GM12878 (cell line): ENCODE results near the gene PAK6. TPM values are rescaled to one million over a fixed set of nuclear protein-coding genes. Genes with fewer than 3 reads are reported as not detected.

ENCODE experiments used
- BCL11A ChIP-seq: IDR thresholded peaks from 2 replicates; pipeline ENCODE4 v1.6.1; 2011; ENCODE audit warnings: low read depth, low read length
- MEF2A ChIP-seq: IDR thresholded peaks from 2 replicates; pipeline ENCODE4 v1.6.1; 2011; ENCODE audit warnings: low read depth, mild to moderate bottlenecking, low read length, moderate library complexity; ENCODE audit not compliant: insufficient read depth
- NFYA ChIP-seq: IDR thresholded peaks from 2 replicates; pipeline ENCODE4 v1.6.1; 2011; ENCODE audit warnings: low read depth, mild to moderate bottlenecking, low read length, improper control_type of control experiment, borderline replicate concordance
- NR2F1 ChIP-seq: fragments of 450-650 bp; conservative IDR thresholded peaks from 2 replicates; pipeline ENCODE4 v1.6.1; 2017; ENCODE audit warnings: mild to moderate bottlenecking
- PAX5 ChIP-seq: IDR thresholded peaks from 2 replicates; pipeline ENCODE4 v1.6.1; 2011; ENCODE audit warnings: low read depth, low read length, borderline replicate concordance
- PAX8 ChIP-seq: fragments of 450-650 bp; IDR thresholded peaks from 2 replicates; pipeline ENCODE4 v1.6.1; 2017; ENCODE audit warnings: mild to moderate bottlenecking, moderate library complexity
- RAD21 ChIP-seq: IDR thresholded peaks from 2 replicates; pipeline ENCODE4 v1.6.1; 2011; ENCODE audit warnings: mild to moderate bottlenecking, low read depth, low read length, moderate library complexity; ENCODE audit not compliant: insufficient read depth
- RAD51 ChIP-seq: fragments of 450-650 bp; IDR thresholded peaks from 2 replicates; pipeline ENCODE4 v1.6.1; 2016; ENCODE audit warnings: moderate library complexity, mild to moderate bottlenecking, inconsistent platforms
- RUNX3 ChIP-seq: IDR thresholded peaks from 2 replicates; pipeline ENCODE4 v1.6.1; 2012; ENCODE audit warnings: low read length, inconsistent platforms
- TARDBP ChIP-seq: IDR thresholded peaks from 2 replicates; pipeline ENCODE4 v1.6.1; 2016; ENCODE audit warnings: borderline replicate concordance
- TCF7 ChIP-seq: IDR thresholded peaks from 2 replicates; pipeline ENCODE4 v1.6.1; 2014; ENCODE audit warnings: antibody characterized with exemption, borderline replicate concordance
- ZNF274 ChIP-seq: IDR thresholded peaks from one replicate; pipeline ENCODE4 v1.8.0; 2011; ENCODE audit not compliant: insufficient read length, insufficient read depth
- polyA plus RNA-seq, 11 experiments: library from polyadenylated mRNA; depleted of rRNA in 4 of 11; unstranded in 6 of 11; stranded (reverse) in 5 of 11; fragments of >200 nt; fragmentation: Nextera tagmentation in 4 of 11; fragmentation: Illumina TruSeq in 1 of 11; extraction: Ambion mirVana in 4 of 11; extraction: Trizol in 1 of 11; gene quantifications; 1 replicate in 1 of 11; 2 replicates in 10 of 11; pipeline versions ENCODE4 v1.2.1 to v1.2.3, GENCODE V29; 2011 to 2016; ENCODE audit warnings: inconsistent platforms in 2 of 11, missing spikeins in 2 of 11, low read depth in 1 of 11
- total RNA-seq, 4 experiments: library from RNA; depleted of rRNA in 3 of 4; stranded (reverse); fragments of >200 nt in 3 of 4; fragmentation: Illumina TruSeq in 1 of 4; extraction: Trizol in 1 of 4; gene quantifications; 2 replicates each; pipeline versions ENCODE4 v1.2.1 to v1.2.3, GENCODE V29; 2013 to 2021
- TF ChIP-seq, protein P1 (sequence below): IDR thresholded peaks from 2 replicates; pipeline ENCODE4 v1.6.1; 2012; ENCODE audit warnings: low read depth, low read length, improper control_type of control experiment
- TF ChIP-seq, protein P2 (sequence below): fragments of 450-650 bp; IDR thresholded peaks from 2 replicates; pipeline ENCODE4 v1.6.1; 2017; ENCODE audit warnings: mild to moderate bottlenecking
- TF ChIP-seq, protein P3 (sequence below): fragments of 150-350 bp; IDR thresholded peaks from 2 replicates; pipeline ENCODE4 v1.6.1; 2016; ENCODE audit warnings: low read depth, low read length
- TF ChIP-seq, protein P4 (sequence below): fragments of 450-650 bp; IDR thresholded peaks from 2 replicates; pipeline ENCODE4 v1.6.1; 2017; ENCODE audit warnings: mild to moderate bottlenecking, moderate library complexity
- TF ChIP-seq, protein P5 (sequence below): IDR thresholded peaks from 2 replicates; pipeline ENCODE4 v1.6.1; 2012; ENCODE audit warnings: mild to moderate bottlenecking, low read depth, low read length

Gene PAK6
- total and polyA plus RNA-seq, 10 of the 15 experiments (the other 5 are each of a cell fraction or from before 2014, with no cell fraction given) = 0.07 to 0.92 (median 0.31) TPM; not detected in 2

DNA sequence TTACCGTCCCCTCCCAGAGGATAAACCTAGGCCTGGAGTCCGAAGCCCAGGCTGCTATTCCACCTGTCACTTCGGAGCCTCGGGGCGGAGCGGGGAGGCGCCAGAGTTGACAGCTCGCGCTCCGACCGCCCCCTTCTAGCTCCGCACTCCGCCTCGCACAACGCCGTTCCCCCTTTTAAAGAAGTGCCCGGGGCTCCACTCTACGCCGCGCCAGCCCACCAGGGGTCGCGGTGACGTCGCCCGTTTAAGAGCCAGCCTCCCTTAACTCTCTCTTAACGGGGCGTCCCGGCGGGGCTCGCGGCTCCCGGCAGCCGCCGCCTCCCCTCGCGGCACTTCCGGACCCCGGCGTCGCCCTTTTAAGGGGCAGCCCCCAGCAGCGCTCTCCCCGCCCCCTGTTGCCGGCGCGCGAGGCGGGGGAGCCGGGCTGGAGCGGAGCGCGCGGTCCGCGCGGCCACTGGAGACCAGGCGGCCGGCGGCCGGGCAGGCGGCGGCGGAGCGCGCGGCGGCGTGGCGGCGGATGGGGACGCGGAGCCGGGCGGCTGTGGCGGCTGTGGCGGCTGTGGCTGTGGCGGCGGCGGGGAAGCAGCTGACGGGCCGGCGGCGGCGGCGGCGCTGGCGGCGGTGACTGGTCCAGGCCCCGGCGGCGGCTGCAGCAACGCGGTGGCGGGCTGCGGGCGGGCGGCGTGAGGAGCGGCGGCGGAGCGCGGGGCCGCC is 84.5 kb downstream of the PAK6 start, which contains the start of gene INAFM2 (continued):
- TF ChIP-seq NR2F1 (no peak), PAX5 (no peak), TARDBP (peak; percentile 40; the same call in 1 of the 2 replicates), BCL11A (no peak), PAX8 (no peak), ZNF274 (no peak), NFYA (no peak), RAD51 (no peak), RAD21 (no peak), RUNX3 (no peak), MEF2A (0 out of 2 replicates have a peak, but pooled peaks have one; percentile 40), TCF7 (no peak)
- TF ChIP-seq, protein P1, sequence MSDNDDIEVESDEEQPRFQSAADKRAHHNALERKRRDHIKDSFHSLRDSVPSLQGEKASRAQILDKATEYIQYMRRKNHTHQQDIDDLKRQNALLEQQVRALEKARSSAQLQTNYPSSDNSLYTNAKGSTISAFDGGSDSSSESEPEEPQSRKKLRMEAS = peak; percentile 65; the same call in 1 of the 2 replicates
- TF ChIP-seq, protein P2, sequence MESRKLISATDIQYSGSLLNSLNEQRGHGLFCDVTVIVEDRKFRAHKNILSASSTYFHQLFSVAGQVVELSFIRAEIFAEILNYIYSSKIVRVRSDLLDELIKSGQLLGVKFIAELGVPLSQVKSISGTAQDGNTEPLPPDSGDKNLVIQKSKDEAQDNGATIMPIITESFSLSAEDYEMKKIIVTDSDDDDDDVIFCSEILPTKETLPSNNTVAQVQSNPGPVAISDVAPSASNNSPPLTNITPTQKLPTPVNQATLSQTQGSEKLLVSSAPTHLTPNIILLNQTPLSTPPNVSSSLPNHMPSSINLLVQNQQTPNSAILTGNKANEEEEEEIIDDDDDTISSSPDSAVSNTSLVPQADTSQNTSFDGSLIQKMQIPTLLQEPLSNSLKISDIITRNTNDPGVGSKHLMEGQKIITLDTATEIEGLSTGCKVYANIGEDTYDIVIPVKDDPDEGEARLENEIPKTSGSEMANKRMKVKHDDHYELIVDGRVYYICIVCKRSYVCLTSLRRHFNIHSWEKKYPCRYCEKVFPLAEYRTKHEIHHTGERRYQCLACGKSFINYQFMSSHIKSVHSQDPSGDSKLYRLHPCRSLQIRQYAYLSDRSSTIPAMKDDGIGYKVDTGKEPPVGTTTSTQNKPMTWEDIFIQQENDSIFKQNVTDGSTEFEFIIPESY = no peak
- TF ChIP-seq, protein P3, sequence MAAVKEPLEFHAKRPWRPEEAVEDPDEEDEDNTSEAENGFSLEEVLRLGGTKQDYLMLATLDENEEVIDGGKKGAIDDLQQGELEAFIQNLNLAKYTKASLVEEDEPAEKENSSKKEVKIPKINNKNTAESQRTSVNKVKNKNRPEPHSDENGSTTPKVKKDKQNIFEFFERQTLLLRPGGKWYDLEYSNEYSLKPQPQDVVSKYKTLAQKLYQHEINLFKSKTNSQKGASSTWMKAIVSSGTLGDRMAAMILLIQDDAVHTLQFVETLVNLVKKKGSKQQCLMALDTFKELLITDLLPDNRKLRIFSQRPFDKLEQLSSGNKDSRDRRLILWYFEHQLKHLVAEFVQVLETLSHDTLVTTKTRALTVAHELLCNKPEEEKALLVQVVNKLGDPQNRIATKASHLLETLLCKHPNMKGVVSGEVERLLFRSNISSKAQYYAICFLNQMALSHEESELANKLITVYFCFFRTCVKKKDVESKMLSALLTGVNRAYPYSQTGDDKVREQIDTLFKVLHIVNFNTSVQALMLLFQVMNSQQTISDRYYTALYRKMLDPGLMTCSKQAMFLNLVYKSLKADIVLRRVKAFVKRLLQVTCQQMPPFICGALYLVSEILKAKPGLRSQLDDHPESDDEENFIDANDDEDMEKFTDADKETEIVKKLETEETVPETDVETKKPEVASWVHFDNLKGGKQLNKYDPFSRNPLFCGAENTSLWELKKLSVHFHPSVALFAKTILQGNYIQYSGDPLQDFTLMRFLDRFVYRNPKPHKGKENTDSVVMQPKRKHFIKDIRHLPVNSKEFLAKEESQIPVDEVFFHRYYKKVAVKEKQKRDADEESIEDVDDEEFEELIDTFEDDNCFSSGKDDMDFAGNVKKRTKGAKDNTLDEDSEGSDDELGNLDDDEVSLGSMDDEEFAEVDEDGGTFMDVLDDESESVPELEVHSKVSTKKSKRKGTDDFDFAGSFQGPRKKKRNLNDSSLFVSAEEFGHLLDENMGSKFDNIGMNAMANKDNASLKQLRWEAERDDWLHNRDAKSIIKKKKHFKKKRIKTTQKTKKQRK = no peak
- TF ChIP-seq, protein P4, sequence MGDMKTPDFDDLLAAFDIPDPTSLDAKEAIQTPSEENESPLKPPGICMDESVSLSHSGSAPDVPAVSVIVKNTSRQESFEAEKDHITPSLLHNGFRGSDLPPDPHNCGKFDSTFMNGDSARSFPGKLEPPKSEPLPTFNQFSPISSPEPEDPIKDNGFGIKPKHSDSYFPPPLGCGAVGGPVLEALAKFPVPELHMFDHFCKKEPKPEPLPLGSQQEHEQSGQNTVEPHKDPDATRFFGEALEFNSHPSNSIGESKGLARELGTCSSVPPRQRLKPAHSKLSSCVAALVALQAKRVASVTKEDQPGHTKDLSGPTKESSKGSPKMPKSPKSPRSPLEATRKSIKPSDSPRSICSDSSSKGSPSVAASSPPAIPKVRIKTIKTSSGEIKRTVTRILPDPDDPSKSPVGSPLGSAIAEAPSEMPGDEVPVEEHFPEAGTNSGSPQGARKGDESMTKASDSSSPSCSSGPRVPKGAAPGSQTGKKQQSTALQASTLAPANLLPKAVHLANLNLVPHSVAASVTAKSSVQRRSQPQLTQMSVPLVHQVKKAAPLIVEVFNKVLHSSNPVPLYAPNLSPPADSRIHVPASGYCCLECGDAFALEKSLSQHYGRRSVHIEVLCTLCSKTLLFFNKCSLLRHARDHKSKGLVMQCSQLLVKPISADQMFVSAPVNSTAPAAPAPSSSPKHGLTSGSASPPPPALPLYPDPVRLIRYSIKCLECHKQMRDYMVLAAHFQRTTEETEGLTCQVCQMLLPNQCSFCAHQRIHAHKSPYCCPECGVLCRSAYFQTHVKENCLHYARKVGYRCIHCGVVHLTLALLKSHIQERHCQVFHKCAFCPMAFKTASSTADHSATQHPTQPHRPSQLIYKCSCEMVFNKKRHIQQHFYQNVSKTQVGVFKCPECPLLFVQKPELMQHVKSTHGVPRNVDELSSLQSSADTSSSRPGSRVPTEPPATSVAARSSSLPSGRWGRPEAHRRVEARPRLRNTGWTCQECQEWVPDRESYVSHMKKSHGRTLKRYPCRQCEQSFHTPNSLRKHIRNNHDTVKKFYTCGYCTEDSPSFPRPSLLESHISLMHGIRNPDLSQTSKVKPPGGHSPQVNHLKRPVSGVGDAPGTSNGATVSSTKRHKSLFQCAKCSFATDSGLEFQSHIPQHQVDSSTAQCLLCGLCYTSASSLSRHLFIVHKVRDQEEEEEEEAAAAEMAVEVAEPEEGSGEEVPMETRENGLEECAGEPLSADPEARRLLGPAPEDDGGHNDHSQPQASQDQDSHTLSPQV = no peak
- TF ChIP-seq, protein P5, sequence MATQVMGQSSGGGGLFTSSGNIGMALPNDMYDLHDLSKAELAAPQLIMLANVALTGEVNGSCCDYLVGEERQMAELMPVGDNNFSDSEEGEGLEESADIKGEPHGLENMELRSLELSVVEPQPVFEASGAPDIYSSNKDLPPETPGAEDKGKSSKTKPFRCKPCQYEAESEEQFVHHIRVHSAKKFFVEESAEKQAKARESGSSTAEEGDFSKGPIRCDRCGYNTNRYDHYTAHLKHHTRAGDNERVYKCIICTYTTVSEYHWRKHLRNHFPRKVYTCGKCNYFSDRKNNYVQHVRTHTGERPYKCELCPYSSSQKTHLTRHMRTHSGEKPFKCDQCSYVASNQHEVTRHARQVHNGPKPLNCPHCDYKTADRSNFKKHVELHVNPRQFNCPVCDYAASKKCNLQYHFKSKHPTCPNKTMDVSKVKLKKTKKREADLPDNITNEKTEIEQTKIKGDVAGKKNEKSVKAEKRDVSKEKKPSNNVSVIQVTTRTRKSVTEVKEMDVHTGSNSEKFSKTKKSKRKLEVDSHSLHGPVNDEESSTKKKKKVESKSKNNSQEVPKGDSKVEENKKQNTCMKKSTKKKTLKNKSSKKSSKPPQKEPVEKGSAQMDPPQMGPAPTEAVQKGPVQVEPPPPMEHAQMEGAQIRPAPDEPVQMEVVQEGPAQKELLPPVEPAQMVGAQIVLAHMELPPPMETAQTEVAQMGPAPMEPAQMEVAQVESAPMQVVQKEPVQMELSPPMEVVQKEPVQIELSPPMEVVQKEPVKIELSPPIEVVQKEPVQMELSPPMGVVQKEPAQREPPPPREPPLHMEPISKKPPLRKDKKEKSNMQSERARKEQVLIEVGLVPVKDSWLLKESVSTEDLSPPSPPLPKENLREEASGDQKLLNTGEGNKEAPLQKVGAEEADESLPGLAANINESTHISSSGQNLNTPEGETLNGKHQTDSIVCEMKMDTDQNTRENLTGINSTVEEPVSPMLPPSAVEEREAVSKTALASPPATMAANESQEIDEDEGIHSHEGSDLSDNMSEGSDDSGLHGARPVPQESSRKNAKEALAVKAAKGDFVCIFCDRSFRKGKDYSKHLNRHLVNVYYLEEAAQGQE = no peak
